Spleen (tissue), 7 donors: ENCODE results near the gene SNRPE.

Experiments
- CTCF ChIP-seq, 11 experiments: fragments of 200-600 bp in 7 of 11; fragments of 450-650 bp in 4 of 11; sonication (generic) in 4 of 11; IDR thresholded peaks in 8 of 11; conservative IDR thresholded peaks in 3 of 11; 1 replicate in 7 of 11; 2 replicates in 4 of 11; pipeline versions ENCODE4 v1.4.0 to v1.8.0; 2016 to 2021; ENCODE audit warnings: antibody characterized with exemption in 11 of 11, inconsistent platforms in 4 of 11, mild to moderate bottlenecking in 1 of 11
- POLR2AphosphoS5 ChIP-seq, 3 donors: sonication (generic); formaldehyde crosslinking; IDR thresholded peaks; one replicate each; pipeline ENCODE4 v1.5.1; 2017; ENCODE audit warnings: antibody characterized with exemption in 3 of 3
- donor health status: DM: no; HTN: no; CAD: no; lungs with moderate emphysema.
- donor health status: DM: no; HTN: no; CAD: no.
- donor health status: DM: no; HTN: no; CAD: no.

DNA sequence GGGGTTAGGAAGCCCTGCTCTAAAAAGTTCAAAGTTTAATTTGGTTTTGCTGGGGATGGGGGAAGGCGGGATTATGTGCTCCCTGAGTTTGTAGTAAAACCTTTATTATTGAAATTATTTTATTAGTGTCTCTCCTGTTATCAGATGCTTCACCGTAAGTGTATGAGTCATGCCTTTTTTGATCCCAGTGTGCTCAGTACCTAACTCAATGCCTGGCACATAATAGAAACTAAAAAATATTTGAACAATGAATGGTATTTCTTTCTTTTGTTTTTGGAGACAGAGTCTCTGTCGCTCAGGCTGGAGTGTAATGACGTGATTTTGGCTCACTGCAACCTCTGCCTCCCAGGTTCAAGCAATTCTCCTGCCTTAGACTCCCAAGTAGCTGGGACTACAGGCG lies 6.4 kb downstream of the SNRPE start:
- TF ChIP-seq CTCF (IDR thresholded peaks at IDR 0.05 in 8 of 11, conservative IDR thresholded peaks at IDR 0.05 in 3 of 11) (no peak), POLR2AphosphoS5 (IDR thresholded peaks at IDR 0.05) (no peak)
